HuH-7.5 (cell line): ENCODE results near the gene ERGIC1.
A peak's percentile ranks its signal among the peaks of the same experiment; 100 is the strongest.
"Not testable (repeated sequence)": the region's sequence is repeated elsewhere in the genome, so short reads cannot be mapped to it uniquely, and the experiment has no call there.

Experiments
- DNase-seq: peaks from one replicate; pipeline ENCODE4 v3.0.0; 2011; ENCODE audit warnings: low spot score

ERGIC1 gene

GRCh38 chr5:172848419-172848818, 14.4 kb downstream of the ERGIC1 start:
- DNase-seq = no peak

- no peak for DNase-seq
Measured at GRCh38 chr5:172849606-172850453, 15.8 kb downstream of the ERGIC1 start.

- DNase-seq = no peak
Measured at GRCh38 chr5:172850454-172850797, 16.4 kb downstream of the ERGIC1 start.

- not testable (repeated sequence) for DNase-seq
Measured at GRCh38 chr5:172851254-172851653, 17.2 kb downstream of the ERGIC1 start.

- DNase-seq = no peak
Measured at GRCh38 chr5:172852490-172853354, 18.7 kb downstream of the ERGIC1 start.

GRCh38 chr5:172853355-172853975, 19.4 kb downstream of the ERGIC1 start:
- DNase-seq = no peak

GRCh38 chr5:172854451-172854871, 20.4 kb downstream of the ERGIC1 start:
- DNase-seq = no peak

GRCh38 chr5:172854971-172855370, 20.9 kb downstream of the ERGIC1 start:
- no peak for DNase-seq

GRCh38 chr5:172855597-172856292, 21.7 kb downstream of the ERGIC1 start:
- no peak for DNase-seq

GRCh38 chr5:172856336-172856735, 22.3 kb downstream of the ERGIC1 start:
- DNase-seq = no peak

- no peak for DNase-seq
Measured at GRCh38 chr5:172857982-172858381, 23.9 kb downstream of the ERGIC1 start.

GRCh38 chr5:172858511-172858989, 24.5 kb downstream of the ERGIC1 start:
- peak; percentile 95 for DNase-seq

GRCh38 chr5:172858990-172859811, 25.1 kb downstream of the ERGIC1 start:
- DNase-seq = peak; percentile 70

- DNase-seq = no peak
Measured at GRCh38 chr5:172859966-172860365, 25.9 kb downstream of the ERGIC1 start.

- no peak for DNase-seq
Measured at GRCh38 chr5:172860520-172861443, 26.7 kb downstream of the ERGIC1 start.

GRCh38 chr5:172861461-172861860, 27.4 kb downstream of the ERGIC1 start:
- no peak for DNase-seq

- DNase-seq = no peak
Measured at GRCh38 chr5:172862165-172862801, 28.2 kb downstream of the ERGIC1 start.

- DNase-seq = not testable (repeated sequence)
Measured at GRCh38 chr5:172864171-172864570, 30.1 kb downstream of the ERGIC1 start.

GRCh38 chr5:172864747-172865146, 30.7 kb downstream of the ERGIC1 start:
- no peak for DNase-seq
